OCI-LY1 (cell line): Measurements from ENCODE around the gene ABCB6.
A peak's percentile ranks its signal among the peaks of the same experiment; 100 is the strongest.

Experiments
- H2AFZ ChIP-seq: fragments of 200-600 bp; sonication (generic), shearing (Covaris generic); 2 replicates; pipeline ENCODE4 v1.6.0; 2014; ENCODE audit warnings: antibody characterized with exemption, mild to moderate bottlenecking, low read length
- H3F3A ChIP-seq: fragments of 200-600 bp; sonication (generic), shearing (Covaris generic); 2 replicates; pipeline ENCODE4 v1.6.0; 2014; ENCODE audit warnings: mild to moderate bottlenecking, antibody characterized with exemption, low read length, moderate library complexity; ENCODE audit not compliant: insufficient read depth
- H3K27ac ChIP-seq: fragments of 200-600 bp; sonication (generic); 2 replicates; pipeline ENCODE4 v1.5.1; 2014; ENCODE audit warnings: low read length, mixed run types, mild to moderate bottlenecking, low read depth; ENCODE audit not compliant: poor library complexity, severe bottlenecking
- H3K27me3 ChIP-seq: fragments of 200-600 bp; sonication (generic); 2 replicates; pipeline ENCODE4 v1.6.0; 2014; ENCODE audit warnings: antibody characterized with exemption, mild to moderate bottlenecking, low read length, moderate library complexity; ENCODE audit not compliant: insufficient read depth
- H3K36me3 ChIP-seq: fragments of 200-600 bp; sonication (generic); 2 replicates; pipeline ENCODE4 v1.6.1; 2014; ENCODE audit warnings: mild to moderate bottlenecking, antibody characterized with exemption, low read length, moderate library complexity, mixed read lengths; ENCODE audit not compliant: insufficient read depth
- H3K4me1 ChIP-seq: fragments of 200-600 bp; sonication (generic); 2 replicates; pipeline ENCODE4 v1.5.1; 2014; ENCODE audit warnings: mild to moderate bottlenecking, low read length, moderate library complexity; ENCODE audit not compliant: insufficient read depth, severe bottlenecking
- H3K4me2 ChIP-seq: fragments of 200-600 bp; sonication (generic), shearing (Covaris generic); 2 replicates; pipeline ENCODE4 v1.6.1; 2014; ENCODE audit warnings: low read length
- H3K4me3 ChIP-seq: fragments of 200-600 bp; sonication (generic); 2 replicates; pipeline ENCODE4 v1.5.1; 2014; ENCODE audit warnings: low read length, low read depth, mild to moderate bottlenecking, mixed read lengths; ENCODE audit not compliant: poor library complexity, severe bottlenecking
- H3K79me2 ChIP-seq: fragments of 200-600 bp; shearing (Covaris generic); 2 replicates; pipeline ENCODE4 v1.6.1; 2016; ENCODE audit warnings: mixed run types, low read length, mixed read lengths; ENCODE audit not compliant: insufficient read depth
- H3K9ac ChIP-seq: fragments of 200-600 bp; sonication (generic), shearing (Covaris generic); 2 replicates; pipeline ENCODE4 v1.6.1; 2014; ENCODE audit warnings: mild to moderate bottlenecking, low read length, mixed read lengths
- H3K9me2 ChIP-seq: fragments of 200-600 bp; sonication (generic), shearing (Covaris generic); 2 replicates; pipeline ENCODE4 v1.6.1; 2014; ENCODE audit warnings: low read depth, mild to moderate bottlenecking, low read length, mixed read lengths
- H3K9me3 ChIP-seq: fragments of 200-600 bp; shearing (Covaris generic); 2 replicates; pipeline ENCODE4 v1.6.1; 2014; ENCODE audit warnings: low read length, mixed read lengths
- H4K20me1 ChIP-seq: fragments of 200-600 bp; sonication (generic), shearing (Covaris generic); 2 replicates; pipeline ENCODE4 v1.6.0; 2016; ENCODE audit warnings: mild to moderate bottlenecking, low read length; ENCODE audit not compliant: insufficient read depth
- CTCF ChIP-seq: fragments of 200-600 bp; sonication (generic), shearing (Covaris generic); IDR thresholded peaks from 2 replicates; pipeline ENCODE4 v1.5.1; 2017; ENCODE audit warnings: mild to moderate bottlenecking, antibody characterized with exemption, low read length, moderate library complexity, mixed read lengths
- EZH2 ChIP-seq: fragments of 200-600 bp; sonication (generic), shearing (Covaris generic); IDR thresholded peaks from 2 replicates; pipeline ENCODE4 v1.8.0; 2017; ENCODE audit warnings: borderline replicate concordance, mixed run types, mild to moderate bottlenecking, antibody characterized with exemption, low read length, moderate library complexity, mixed read lengths

ABCB6 gene

GRCh38 chr2:219176818-219177551 is 41.8 kb downstream of the ABCB6 start, which contains the start of gene CNPPD1:
Gene CNPPD1 (minus strand): TSS chr2:219176925. CDS start chr2:219176828, 97 bp downstream.
- peak within 1 kb of the TSS; percentile 89 for H3K9ac ChIP-seq
- H3K27me3 ChIP-seq, result no peaks in the 10 kb centered on the region
- no peak within 1 kb of the TSS for H2AFZ ChIP-seq
- peak within 1 kb of the TSS; percentile 91 for H3K4me2 ChIP-seq
- peaks cover 42% of the 10 kb centered on the region for H3K36me3 ChIP-seq
- H3K27ac ChIP-seq, result peak within 1 kb of the TSS; percentile 93
- peaks cover 25% of the 10 kb centered on the region for H3K4me1 ChIP-seq
- no peaks in the 10 kb centered on the region for H4K20me1 ChIP-seq
- H3K9me2 ChIP-seq, result no peaks in the 10 kb centered on the region
- H3F3A ChIP-seq, result no peaks in the 10 kb centered on the region; the same call in 1 of the 2 replicates
- peak within 1 kb of the TSS; percentile 91 for H3K4me3 ChIP-seq
- no peak for TF ChIP-seq CTCF
- no peak for TF ChIP-seq EZH2
- no peaks in the 10 kb centered on the region for H3K9me3 ChIP-seq
- peaks cover 8% of the 10 kb centered on the region; the same call in 1 of the 2 replicates for H3K79me2 ChIP-seq

DNA sequence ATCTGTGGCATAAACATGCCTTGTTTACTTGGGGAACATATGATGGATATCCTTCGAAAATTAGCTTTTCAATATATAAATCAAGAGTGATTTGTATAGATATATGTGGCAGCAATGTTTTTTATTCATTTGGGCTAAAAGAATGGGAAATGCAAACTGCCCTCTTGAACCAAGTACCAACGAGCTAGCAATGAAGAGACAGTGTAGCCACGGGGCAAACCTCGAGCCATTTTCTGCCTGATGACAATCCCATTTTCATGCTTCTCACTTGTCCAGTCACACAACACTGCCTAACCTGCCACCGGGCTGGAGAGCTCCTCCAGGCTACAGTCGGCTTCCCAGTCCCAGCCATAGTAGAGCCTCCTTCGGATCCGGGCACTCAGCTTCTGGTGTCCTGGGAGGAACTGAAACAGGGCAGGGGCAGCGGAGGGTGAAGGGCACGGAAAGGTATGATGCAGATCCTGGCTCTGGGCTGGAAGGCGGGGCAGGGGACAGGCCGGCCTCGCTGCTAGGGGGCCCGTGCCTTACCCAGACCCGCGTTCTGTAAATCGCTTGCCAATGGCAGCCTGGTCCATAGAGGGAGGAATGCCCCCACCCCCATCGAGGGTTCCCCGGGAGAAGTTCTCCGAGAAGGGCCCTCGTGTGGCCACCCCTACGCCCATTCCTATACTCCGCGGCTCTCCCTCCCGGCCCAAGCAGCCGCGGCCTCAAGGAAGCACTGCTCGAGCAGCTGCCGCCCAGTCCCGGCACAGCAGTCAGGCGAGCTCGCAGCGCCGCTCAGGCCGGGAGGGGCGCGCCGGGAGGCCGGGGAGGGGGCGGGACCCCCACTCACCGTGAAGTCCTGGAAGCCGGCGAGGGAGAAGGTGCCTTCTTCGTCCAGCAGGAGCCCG is 42.6 kb downstream of the ABCB6 start:
- Histone ChIP-seq H2AFZ (no peak overlapping the region), H3K9me3 (no peaks in the 10 kb centered on the region), H3K9ac (peak overlapping the region; percentile 89), H3K79me2 (peaks cover 8% of the 10 kb centered on the region; the same call in 1 of the 2 replicates), H3K4me3 (peak overlapping the region; percentile 91), H3K36me3 (peaks cover 41% of the 10 kb centered on the region), H3K27ac (peak overlapping the region; percentile 93), H4K20me1 (no peaks in the 10 kb centered on the region), H3K4me2 (peak overlapping the region; percentile 91), H3K4me1 (peaks cover 25% of the 10 kb centered on the region), H3K27me3 (no peaks in the 10 kb centered on the region), H3F3A (no peaks in the 10 kb centered on the region; the same call in 1 of the 2 replicates), H3K9me2 (no peaks in the 10 kb centered on the region)
- peak; percentile 16; the same call in 1 of the 2 replicates for TF ChIP-seq CTCF
- TF ChIP-seq EZH2, result no peak

DNA sequence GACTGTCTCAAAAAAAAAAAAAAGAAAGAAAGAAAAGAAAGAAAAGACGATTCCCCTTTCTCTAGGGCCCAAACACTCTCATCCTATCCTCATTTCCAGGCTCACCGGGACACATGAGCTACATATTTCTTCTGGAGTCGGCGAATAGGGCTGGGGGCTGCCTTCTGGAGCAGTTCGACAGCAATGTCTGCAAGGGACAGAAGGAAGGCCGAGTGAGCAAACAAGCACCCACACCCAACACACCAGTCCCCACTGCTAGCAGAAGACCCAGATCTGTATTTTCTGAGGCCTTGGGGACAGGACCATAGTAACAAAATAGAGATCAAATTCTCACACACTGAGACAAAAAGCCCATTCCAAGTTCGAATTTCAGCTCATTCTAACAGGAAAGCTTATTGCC is 43.3 kb downstream of the ABCB6 start:
- Histone ChIP-seq H3K36me3 (peaks cover 34% of the 10 kb centered on the region; the same call in 1 of the 2 replicates), H3K27me3 (no peaks in the 10 kb centered on the region), H3K9ac (peak overlapping the region; percentile 89), H3K4me3 (peak overlapping the region; percentile 91), H4K20me1 (no peaks in the 10 kb centered on the region), H3K9me2 (no peaks in the 10 kb centered on the region), H3K27ac (peak overlapping the region; percentile 93), H3F3A (no peaks in the 10 kb centered on the region; the same call in 1 of the 2 replicates), H3K4me1 (peaks cover 25% of the 10 kb centered on the region), H3K9me3 (no peaks in the 10 kb centered on the region), H3K4me2 (peak overlapping the region; percentile 91), H3K79me2 (peaks cover 8% of the 10 kb centered on the region; the same call in 1 of the 2 replicates), H2AFZ (no peak overlapping the region)
- TF ChIP-seq EZH2 (no peak), CTCF (no peak)
